CD4-positive, CD25-positive, alpha-beta regulatory T cell (primary cell): Measurements from ENCODE around the gene PAX3. TPM values are rescaled to one million over a fixed set of nuclear protein-coding genes. Genes with fewer than 3 reads are reported as not detected.

ENCODE experiments used
- ATAC-seq, 2 donors: fragments of 150-1000 bp; cut with Tn5 transposase; one replicate each; pipeline ENCODE4 v1.10.0; 2021; ENCODE audit warnings: low read depth in 2 of 2, moderate number of reproducible peaks in 2 of 2, moderate library complexity in 1 of 2
- DNase-seq, 3 donors: peaks; one replicate each; pipeline versions ENCODE4 v3.0.0 to v3.0.0-alpha.2; 2012 to 2022; ENCODE audit warnings: mixed read lengths in 1 of 3
- H3K27ac ChIP-seq: one replicate; pipeline ENCODE4 v1.7.0; 2013; ENCODE audit warnings: mild to moderate bottlenecking, low read length; ENCODE audit not compliant: insufficient read depth, poor library complexity, severe bottlenecking
- H3K27me3 ChIP-seq: one replicate; pipeline ENCODE4 v1.7.0; 2013; ENCODE audit warnings: low read length; ENCODE audit not compliant: control insufficient read depth, insufficient read depth
- H3K36me3 ChIP-seq: one replicate; pipeline ENCODE4 v1.7.0; 2013; ENCODE audit warnings: mild to moderate bottlenecking, low read length, moderate library complexity; ENCODE audit not compliant: control insufficient read depth, insufficient read depth
- H3K4me1 ChIP-seq: 2 replicates; pipeline ENCODE4 v1.7.0; 2013; ENCODE audit warnings: mild to moderate bottlenecking, low read length; ENCODE audit not compliant: insufficient read depth, control insufficient read depth, poor library complexity, severe bottlenecking
- H3K4me3 ChIP-seq: one replicate; pipeline ENCODE4 v1.7.0; 2013; ENCODE audit warnings: low read depth, mild to moderate bottlenecking, low read length, moderate library complexity
- H3K9me3 ChIP-seq, 2 experiments: 1 replicate in 1 of 2; 2 replicates in 1 of 2; pipeline ENCODE4 v1.7.0; 2013; ENCODE audit warnings: low read length in 2 of 2, mild to moderate bottlenecking in 1 of 2, moderate library complexity in 1 of 2; ENCODE audit not compliant: control insufficient read depth in 2 of 2
- H3K27ac Mint-ChIP-seq, 3 donors: one replicate each; pipeline ENCODE4 v1.8.0; 2020 to 2022; ENCODE audit warnings: mild to moderate bottlenecking in 3 of 3, mixed read lengths in 3 of 3, moderate library complexity in 2 of 3
- H3K27me3 Mint-ChIP-seq: one replicate; pipeline ENCODE4 v1.8.0; 2022; ENCODE audit warnings: mild to moderate bottlenecking, mixed read lengths
- H3K36me3 Mint-ChIP-seq: one replicate; pipeline ENCODE4 v1.8.0; 2020; ENCODE audit warnings: mixed read lengths
- H3K4me1 Mint-ChIP-seq, 4 donors: one replicate each; pipeline ENCODE4 v1.8.0; 2020 to 2022; ENCODE audit warnings: mixed read lengths in 4 of 4, mild to moderate bottlenecking in 1 of 4
- H3K4me3 Mint-ChIP-seq, 4 donors: one replicate each; pipeline ENCODE4 v1.8.0; 2020 to 2022; ENCODE audit warnings: mild to moderate bottlenecking in 4 of 4, mixed read lengths in 4 of 4, moderate library complexity in 3 of 4
- H3K9me3 Mint-ChIP-seq, 7 donors: one replicate each; pipeline ENCODE4 v1.8.0; 2020 to 2022; ENCODE audit warnings: mixed read lengths in 7 of 7, mild to moderate bottlenecking in 3 of 7, moderate library complexity in 2 of 7
- polyA plus RNA-seq, 4 donors: library from polyadenylated mRNA; unstranded; fragments of 300-500 nt; fragmentation: Illumina TruSeq; gene quantifications; one replicate each; pipeline ENCODE4 v1.2.3, GENCODE V29; 2021
- total RNA-seq: library from RNA; stranded (reverse); gene quantifications from one replicate; pipeline ENCODE4 v1.2.3, GENCODE V29; 2022

The PAX3 gene
- total and polyA plus RNA-seq, 5 donors from 2014 or later: not detected

GRCh38 chr2:222255090-222255489 is 43.7 kb downstream of the PAX3 start:
- Histone ChIP-seq H3K27ac (no peak overlapping the region), H3K4me1 (no peaks in the 10 kb centered on the region), H3K9me3 (no peaks in the 10 kb centered on the region), H3K4me3 (no peak overlapping the region), H3K27me3 (no peaks in the 10 kb centered on the region), H3K36me3 (no peaks in the 10 kb centered on the region)
- Mint-ChIP-seq H3K9me3 (peaks cover 0 to 5% (median 0%) of the 10 kb centered on the region in 7 donors), H3K4me1 (no peaks in the 10 kb centered on the region), H3K27ac (no peak overlapping the region), H3K36me3 (no peaks in the 10 kb centered on the region), H3K27me3 (peaks cover 11% of the 10 kb centered on the region), H3K4me3 (no peak overlapping the region)
- DNase-seq (no peak), ATAC-seq (no peak)

DNA sequence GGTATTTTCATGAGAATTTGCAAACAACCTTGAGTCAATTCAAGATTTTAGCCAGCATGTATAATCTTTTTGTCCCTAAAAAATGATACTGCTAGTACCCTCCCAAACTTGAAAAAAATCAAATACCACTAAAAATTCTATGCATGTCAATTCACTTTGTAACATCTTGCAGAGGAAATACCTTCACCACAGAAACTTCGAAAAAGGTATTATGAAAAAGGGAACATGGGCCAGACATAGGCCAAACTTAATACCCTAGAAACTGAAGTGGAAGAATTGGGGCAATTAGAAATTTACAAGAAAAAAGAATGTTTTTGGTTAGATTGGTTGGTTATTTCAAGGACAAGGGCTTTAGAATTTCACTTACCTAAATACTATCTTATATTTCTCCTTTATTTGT is 48.5 kb downstream of the PAX3 start:
- Histone ChIP-seq H3K36me3 (no peaks in the 10 kb centered on the region), H3K4me3 (no peak overlapping the region), H3K27ac (no peak overlapping the region), H3K4me1 (no peaks in the 10 kb centered on the region), H3K27me3 (no peaks in the 10 kb centered on the region), H3K9me3 (no peaks in the 10 kb centered on the region)
- Mint-ChIP-seq H3K4me1 (no peaks in the 10 kb centered on the region), H3K9me3 (peaks cover 0 to 2% (median 0%) of the 10 kb centered on the region in 7 donors), H3K27me3 (peaks cover 5% of the 10 kb centered on the region), H3K36me3 (no peaks in the 10 kb centered on the region), H3K4me3 (no peak overlapping the region), H3K27ac (no peak overlapping the region)
- ATAC-seq: no peak
- DNase-seq: no peak

- H3K9me3 Mint-ChIP-seq: peaks cover 0 to 2% (median 0%) of the 10 kb centered on the region in 7 donors
Measured at GRCh38 chr2:222249444-222249843, 49.4 kb downstream of the PAX3 start.

DNA sequence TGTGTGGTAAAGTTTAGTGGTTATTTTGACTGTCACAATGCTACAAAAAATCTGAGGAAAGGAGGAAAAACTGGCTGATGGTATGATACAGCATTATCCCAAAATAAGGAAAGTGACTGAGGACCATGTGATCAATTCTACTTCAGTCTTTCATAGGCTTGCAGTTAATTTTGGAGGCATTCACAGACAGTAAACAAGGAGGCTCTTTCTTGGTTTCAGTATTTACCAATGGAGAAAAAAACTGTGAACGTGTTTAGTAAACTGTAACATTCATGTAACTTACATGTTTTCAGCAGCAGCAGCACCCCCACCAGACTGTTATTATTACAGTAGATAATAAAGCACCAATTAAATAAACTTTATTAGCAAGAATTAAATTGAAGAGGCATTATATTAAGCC is 50.0 kb downstream of the PAX3 start:
- Mint-ChIP-seq H3K9me3 (peaks cover 0 to 2% (median 0%) of the 10 kb centered on the region in 7 donors), H3K27me3 (peaks cover 5% of the 10 kb centered on the region), H3K27ac (no peak overlapping the region), H3K4me3 (no peak overlapping the region), H3K36me3 (no peaks in the 10 kb centered on the region), H3K4me1 (no peaks in the 10 kb centered on the region)
- Histone ChIP-seq H3K36me3 (no peaks in the 10 kb centered on the region), H3K4me3 (no peak overlapping the region), H3K27ac (no peak overlapping the region), H3K9me3 (no peaks in the 10 kb centered on the region), H3K27me3 (no peaks in the 10 kb centered on the region), H3K4me1 (no peaks in the 10 kb centered on the region)
- no peak for DNase-seq
- ATAC-seq: no peak

More at GRCh38 chr2:222249444-222249843, 49.4 kb downstream of the PAX3 start:
- H3K36me3 Mint-ChIP-seq: no peaks in the 10 kb centered on the region
- Histone ChIP-seq H3K4me3 (no peak overlapping the region), H3K36me3 (no peaks in the 10 kb centered on the region), H3K4me1 (no peaks in the 10 kb centered on the region), H3K27me3 (no peaks in the 10 kb centered on the region), H3K9me3 (no peaks in the 10 kb centered on the region), H3K27ac (no peak overlapping the region)
- no peak overlapping the region for H3K27ac Mint-ChIP-seq
- DNase-seq (no peak), ATAC-seq (no peak)
- no peaks in the 10 kb centered on the region for H3K4me1 Mint-ChIP-seq
- peaks cover 5% of the 10 kb centered on the region for H3K27me3 Mint-ChIP-seq
- no peak overlapping the region for H3K4me3 Mint-ChIP-seq

GRCh38 chr2:222248256-222248655 is 50.5 kb downstream of the PAX3 start:
- Histone ChIP-seq H3K9me3 (no peaks in the 10 kb centered on the region), H3K4me3 (no peak overlapping the region), H3K36me3 (no peaks in the 10 kb centered on the region), H3K27ac (no peak overlapping the region), H3K4me1 (no peaks in the 10 kb centered on the region), H3K27me3 (no peaks in the 10 kb centered on the region)
- peaks cover 0 to 4% (median 0%) of the 10 kb centered on the region in 7 donors for H3K9me3 Mint-ChIP-seq
- DNase-seq: no peak
- no peak overlapping the region for H3K4me3 Mint-ChIP-seq
- no peak overlapping the region for H3K27ac Mint-ChIP-seq
- no peaks in the 10 kb centered on the region for H3K4me1 Mint-ChIP-seq
- ATAC-seq: no peak
- no peaks in the 10 kb centered on the region for H3K36me3 Mint-ChIP-seq
- H3K27me3 Mint-ChIP-seq: peaks cover 5% of the 10 kb centered on the region

- Mint-ChIP-seq H3K4me1 (peaks cover 0 to 14% (median 0%) of the 10 kb centered on the region in 4 donors), H3K9me3 (peaks cover 0 to 6% (median 0%) of the 10 kb centered on the region in 7 donors), H3K36me3 (no peaks in the 10 kb centered on the region), H3K27me3 (peaks cover 34% of the 10 kb centered on the region), H3K4me3 (no peak overlapping the region), H3K27ac (no peak overlapping the region)
- H3K27me3 ChIP-seq: peaks cover 17% of the 10 kb centered on the region
- DNase-seq: no peak
- H3K4me1 ChIP-seq: no peaks in the 10 kb centered on the region
- no peak overlapping the region for H3K27ac ChIP-seq
- H3K36me3 ChIP-seq: no peaks in the 10 kb centered on the region
- ATAC-seq: no peak
- no peaks in the 10 kb centered on the region for H3K9me3 ChIP-seq
- no peak overlapping the region for H3K4me3 ChIP-seq
Measured at GRCh38 chr2:222242532-222242931, 56.3 kb downstream of the PAX3 start.

GRCh38 chr2:222241128-222241870 is 57.5 kb downstream of the PAX3 start:
- Mint-ChIP-seq H3K27me3 (peaks cover 31% of the 10 kb centered on the region), H3K4me3 (no peak overlapping the region), H3K9me3 (peaks cover 0 to 6% (median 0%) of the 10 kb centered on the region in 7 donors), H3K27ac (no peak overlapping the region), H3K4me1 (peaks cover 0 to 14% (median 0%) of the 10 kb centered on the region in 4 donors), H3K36me3 (no peaks in the 10 kb centered on the region)
- Histone ChIP-seq H3K27ac (no peak overlapping the region), H3K4me1 (no peaks in the 10 kb centered on the region), H3K27me3 (peaks cover 17% of the 10 kb centered on the region), H3K9me3 (no peaks in the 10 kb centered on the region), H3K4me3 (no peak overlapping the region), H3K36me3 (no peaks in the 10 kb centered on the region)
- ATAC-seq (no peak), DNase-seq (no peak)

DNA sequence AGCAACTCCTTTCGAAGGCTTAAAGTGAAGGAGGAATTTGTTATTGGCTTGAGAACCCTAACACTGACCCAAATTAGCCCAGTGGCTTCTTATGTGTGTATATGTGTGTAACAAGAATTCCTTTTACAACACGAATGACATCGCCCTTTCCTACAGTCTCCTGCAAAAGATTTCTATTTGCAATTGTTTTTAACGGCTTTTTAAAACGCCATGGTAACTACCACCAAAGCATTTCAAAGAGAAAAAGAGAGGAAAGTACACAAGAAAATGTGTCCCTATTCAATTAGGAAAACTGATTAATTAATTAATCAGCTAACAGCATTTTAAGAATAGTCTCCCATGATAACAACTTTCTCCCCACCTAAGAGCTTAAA is 58.1 kb downstream of the PAX3 start:
- Mint-ChIP-seq H3K4me3 (no peak overlapping the region), H3K36me3 (no peaks in the 10 kb centered on the region), H3K4me1 (peaks cover 0 to 14% (median 0%) of the 10 kb centered on the region in 4 donors), H3K27me3 (peaks cover 37% of the 10 kb centered on the region), H3K9me3 (peaks cover 0 to 6% (median 0%) of the 10 kb centered on the region in 7 donors), H3K27ac (no peak overlapping the region)
- Histone ChIP-seq H3K27ac (no peak overlapping the region), H3K9me3 (no peaks in the 10 kb centered on the region), H3K4me3 (no peak overlapping the region), H3K4me1 (no peaks in the 10 kb centered on the region), H3K27me3 (peaks cover 17% of the 10 kb centered on the region), H3K36me3 (no peaks in the 10 kb centered on the region)
- ATAC-seq: no peak
- DNase-seq: no peak
